GM19035 (cell line): ENCODE measurements around the gene STXBP1.
"Not testable (repeated sequence)": the region's sequence is repeated elsewhere in the genome, so short reads cannot be mapped to it uniquely, and the experiment has no call there.

Source experiments
- ATAC-seq: cut with Tn5 transposase; IDR thresholded peaks from one replicate; pipeline ENCODE4 v1.9.1; 2021; ENCODE audit not compliant: unreplicated experiment

The STXBP1 gene

DNA sequence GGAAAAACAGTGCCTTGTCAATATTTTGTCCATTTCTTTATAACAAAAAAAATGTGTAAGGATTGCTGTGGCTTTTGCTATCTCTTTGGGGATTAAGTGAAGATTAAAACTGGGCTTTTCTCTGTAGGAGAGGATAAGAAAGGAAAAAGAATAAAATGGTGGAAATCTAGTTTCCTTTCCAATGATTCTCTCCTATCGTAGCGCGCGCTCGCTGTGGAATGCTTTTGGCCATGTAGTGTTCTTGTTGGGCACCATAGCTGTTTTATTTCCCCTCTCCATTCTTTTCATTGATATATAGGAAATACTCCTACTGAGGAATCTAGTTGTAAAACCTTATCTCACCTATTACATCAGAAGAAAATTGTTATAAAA is 1.5 kb downstream of the STXBP1 start:
- ATAC-seq: no peak

- no peak for ATAC-seq
Observed at GRCh38 chr9:127614961-127615360, 2.9 kb downstream of the STXBP1 start.

- ATAC-seq: not testable (repeated sequence)
Observed at GRCh38 chr9:127621339-127621970, 9.4 kb downstream of the STXBP1 start.

DNA sequence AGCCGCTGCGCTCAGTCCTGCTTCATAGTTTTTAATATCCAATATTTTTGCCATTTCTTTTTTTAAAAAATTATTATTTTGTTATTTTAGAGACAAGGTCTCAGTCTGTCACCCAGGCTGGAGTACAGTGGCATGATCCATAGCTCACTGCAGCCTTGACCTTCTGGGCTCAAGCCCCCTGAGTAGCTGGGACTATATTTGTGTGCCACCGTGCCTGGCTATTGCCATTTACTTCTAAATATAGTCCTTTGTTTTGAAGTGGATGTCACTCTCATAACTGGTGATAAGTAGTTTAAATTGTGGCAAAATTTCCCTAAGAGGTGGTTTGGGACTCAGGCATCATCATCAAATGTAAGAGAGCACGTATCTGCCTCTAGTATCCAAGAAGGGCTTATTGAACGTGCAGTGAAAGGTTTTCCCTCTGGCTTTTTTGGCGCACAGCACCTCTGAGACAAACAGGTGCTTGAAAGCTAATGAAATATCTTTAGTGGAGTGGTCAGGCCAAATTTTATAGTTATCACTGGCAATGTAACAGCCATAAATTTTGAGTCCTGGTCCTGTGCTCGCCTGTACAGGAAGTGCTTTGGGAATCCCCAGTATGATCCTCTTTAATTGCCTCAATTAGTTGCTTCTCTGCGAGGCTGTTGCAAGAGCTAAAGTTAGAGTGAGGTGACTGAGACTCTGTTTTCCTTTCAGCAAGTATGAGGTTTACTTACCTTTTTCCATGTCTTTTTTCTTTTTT is 14.8 kb downstream of the STXBP1 start:
- no peak for ATAC-seq

DNA sequence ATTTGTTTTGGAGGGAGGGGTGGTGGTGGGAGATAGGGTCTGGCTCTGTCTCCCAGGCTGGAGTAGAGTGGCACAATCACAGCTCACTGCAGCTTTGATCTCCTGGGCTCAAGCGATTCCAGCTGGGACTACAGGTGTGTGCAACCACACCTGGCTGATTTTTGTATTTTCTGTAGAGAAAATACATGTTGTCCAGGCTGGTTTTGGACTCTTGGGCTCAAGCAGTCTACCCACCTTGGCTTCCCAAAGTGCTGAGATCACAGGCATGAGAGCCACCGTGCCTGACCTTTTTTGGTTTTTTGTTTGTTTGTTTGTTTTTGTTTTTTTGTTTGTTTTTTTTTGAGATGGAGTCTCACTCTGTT is 15.4 kb downstream of the STXBP1 start:
- no peak for ATAC-seq

GRCh38 chr9:127628758-127629467 is 16.8 kb downstream of the STXBP1 start:
- no peak for ATAC-seq

- no peak for ATAC-seq
Observed at GRCh38 chr9:127629468-127630081, 17.5 kb downstream of the STXBP1 start.

DNA sequence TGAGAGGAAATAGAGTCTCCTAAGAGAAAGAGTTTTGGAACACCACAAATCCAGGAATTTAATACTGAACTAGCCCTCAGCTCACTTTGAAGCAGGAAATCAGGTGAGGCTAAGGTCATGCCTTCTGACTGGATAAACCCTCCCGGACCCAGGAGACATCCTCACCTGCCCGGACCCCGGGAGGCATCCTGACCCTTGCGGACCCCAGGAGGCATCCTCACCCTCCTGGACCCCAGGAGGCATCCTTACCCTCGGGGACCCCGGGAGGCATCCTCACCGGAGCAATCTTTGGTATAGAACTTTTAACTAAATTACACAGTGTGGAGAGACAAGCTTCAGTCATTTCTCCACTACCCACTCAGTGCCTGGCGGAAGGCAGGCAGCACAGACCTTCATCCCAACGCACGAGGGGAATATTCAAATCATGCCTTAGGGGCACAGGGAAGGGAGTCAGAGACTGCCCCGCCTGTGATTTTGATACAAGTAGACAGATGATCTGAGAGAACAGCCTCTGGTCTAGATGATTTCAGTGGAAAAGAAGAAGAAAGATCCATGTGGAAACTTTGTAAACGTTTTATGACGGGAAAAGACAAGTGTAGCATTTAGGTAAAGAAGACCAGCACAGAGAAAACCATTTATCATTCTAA is 21.3 kb downstream of the STXBP1 start:
- no peak for ATAC-seq

- no peak for ATAC-seq
Observed at GRCh38 chr9:127634021-127634420, 21.9 kb downstream of the STXBP1 start.

DNA sequence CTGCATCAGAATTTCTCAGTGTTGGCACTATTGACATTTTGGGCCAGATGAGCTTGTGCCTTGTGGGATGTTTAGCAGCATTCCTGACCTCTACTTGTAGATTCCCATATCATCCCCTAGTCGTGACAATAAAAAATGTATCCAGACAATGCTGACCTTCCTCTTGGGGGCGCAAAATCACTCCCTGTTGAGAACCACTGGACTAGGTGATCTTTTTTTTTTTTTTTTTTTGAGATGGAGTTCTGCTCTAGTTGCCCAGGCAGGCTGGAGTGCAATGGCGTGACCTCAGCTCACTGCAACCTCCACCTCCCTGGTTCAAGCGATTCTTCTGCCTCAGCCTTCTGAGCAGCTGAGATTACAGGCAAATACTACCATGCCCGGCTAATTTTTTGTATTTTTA is 22.6 kb downstream of the STXBP1 start:
- no peak for ATAC-seq

GRCh38 chr9:127635201-127635735 is 23.2 kb downstream of the STXBP1 start:
- ATAC-seq: no peak

DNA sequence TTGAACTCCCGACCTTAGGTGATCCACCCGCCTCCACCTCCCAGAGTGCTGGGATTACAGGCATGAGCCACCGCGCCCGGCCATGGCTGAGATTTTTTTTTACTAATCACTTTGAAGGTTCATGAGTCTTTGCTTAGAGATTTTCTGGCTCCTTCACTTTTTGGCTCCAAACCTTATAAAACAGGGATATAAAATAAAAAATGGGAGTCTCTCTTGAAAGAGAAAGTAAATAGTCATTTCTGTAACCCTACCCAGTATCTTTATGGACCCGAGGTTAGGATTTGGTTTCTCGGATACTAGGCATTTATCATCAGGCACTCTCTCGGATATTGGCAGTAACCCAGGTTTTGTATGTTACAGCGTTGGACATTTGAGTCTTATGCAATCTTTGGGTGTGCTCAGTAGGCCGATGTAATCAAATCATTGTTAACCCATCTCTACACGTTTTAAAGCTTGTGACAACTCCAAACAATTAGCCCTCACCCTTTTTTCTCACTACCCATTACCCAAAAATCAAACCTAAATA is 25.3 kb downstream of the STXBP1 start:
- ATAC-seq: no peak

DNA sequence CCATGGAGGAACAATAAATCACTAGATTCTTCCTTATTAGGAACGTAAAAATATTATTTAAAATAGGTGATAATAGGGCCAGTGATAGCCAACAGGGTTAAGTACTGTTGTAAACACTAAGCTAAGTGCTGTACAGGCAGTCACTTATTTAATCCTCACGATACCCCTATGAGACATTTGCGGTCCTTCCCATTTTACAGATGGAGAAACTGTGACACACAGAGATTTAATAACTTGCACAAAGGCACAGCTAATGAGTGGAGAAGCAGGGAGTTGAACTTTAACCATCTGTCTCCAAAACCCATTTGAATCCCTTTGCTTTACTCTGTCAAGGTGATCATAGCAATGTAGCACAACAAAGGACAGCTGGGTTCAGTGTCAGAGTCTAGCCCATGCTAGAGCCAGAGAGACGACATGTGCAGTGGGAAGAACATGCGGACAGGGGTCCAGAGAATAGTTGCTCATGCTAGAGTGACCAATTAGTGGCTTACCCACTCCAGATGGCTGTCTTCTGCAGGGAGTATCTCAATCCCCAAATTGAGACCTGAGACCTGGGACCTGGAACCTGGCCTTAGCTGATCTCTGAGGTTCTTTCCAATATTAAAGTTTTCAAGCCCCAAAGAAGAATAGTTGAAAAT is 28.9 kb downstream of the STXBP1 start:
- ATAC-seq: no peak

GRCh38 chr9:127642082-127642740 is 30.1 kb downstream of the STXBP1 start:
- ATAC-seq: no peak

- ATAC-seq: no peak
Observed at GRCh38 chr9:127644146-127644827, 32.2 kb downstream of the STXBP1 start.

DNA sequence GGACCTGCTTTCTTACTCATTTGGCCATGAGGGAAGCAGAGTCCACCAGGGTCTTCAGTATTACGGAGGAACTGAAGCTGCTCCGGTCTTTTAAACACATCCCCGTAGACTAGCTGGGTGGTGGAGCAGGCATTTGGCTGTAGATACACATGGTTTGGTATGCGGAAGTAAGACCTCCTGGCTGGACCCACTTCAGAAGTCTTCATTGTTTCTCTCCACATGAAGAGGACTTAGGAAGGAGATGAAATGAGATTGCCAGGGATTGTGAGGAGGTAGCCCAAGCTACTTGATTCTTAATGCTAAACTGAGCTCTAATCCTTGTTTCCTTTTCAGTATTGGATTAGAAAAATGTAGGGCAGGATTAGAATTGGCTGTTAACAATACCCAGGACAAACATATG is 32.9 kb downstream of the STXBP1 start:
- ATAC-seq: no peak

DNA sequence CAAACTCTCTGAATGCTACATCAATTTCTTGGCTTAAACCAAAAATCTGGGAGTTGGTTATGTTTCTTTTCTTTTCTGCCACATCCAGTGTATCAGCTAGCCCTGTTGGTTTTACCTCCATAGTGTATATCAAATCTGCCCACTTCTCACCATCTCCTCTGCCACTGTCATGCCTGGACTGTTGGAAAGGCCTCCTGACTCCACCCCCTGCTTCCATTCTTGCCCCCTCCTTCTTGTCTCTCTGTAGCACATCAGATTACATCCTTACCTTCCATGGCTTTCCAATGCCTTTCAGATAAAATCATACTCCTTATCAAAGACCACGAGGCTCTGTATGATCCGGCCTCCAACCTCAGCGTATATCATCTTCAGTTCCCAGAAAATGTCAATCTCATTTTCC is 35.4 kb downstream of the STXBP1 start:
- ATAC-seq: no peak

DNA sequence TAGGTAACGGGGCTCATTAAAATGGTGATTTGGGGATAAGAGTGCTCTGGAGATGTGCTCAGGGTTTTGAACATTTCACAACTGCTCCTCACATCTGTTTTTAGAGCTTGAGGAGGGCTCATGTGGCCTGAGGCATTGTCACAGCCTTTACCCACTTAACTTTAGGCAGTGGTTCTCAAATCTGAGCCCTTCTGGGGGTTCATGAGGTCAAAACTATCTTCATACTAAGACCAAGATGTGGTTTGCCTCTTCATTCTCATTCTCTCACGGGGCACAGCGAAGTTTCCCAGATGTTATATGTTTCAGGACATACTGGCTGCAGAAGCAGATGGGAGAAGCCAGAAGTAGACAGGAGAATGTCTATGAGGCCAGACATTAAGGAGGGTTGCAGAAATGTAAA is 38.4 kb downstream of the STXBP1 start:
- ATAC-seq: no peak
